ENCODE measurements around the gene HSPBAP1. TPM values are rescaled to one million over a fixed set of nuclear protein-coding genes. Genes with fewer than 3 reads are reported as not detected.
"Not testable (repeated sequence)": the region's sequence is repeated elsewhere in the genome, so short reads cannot be mapped to it uniquely, and the experiment has no call there.

HSPBAP1 gene
- total RNA-seq, 1 experiment from 2014 or later, result 12.7 TPM

DNA sequence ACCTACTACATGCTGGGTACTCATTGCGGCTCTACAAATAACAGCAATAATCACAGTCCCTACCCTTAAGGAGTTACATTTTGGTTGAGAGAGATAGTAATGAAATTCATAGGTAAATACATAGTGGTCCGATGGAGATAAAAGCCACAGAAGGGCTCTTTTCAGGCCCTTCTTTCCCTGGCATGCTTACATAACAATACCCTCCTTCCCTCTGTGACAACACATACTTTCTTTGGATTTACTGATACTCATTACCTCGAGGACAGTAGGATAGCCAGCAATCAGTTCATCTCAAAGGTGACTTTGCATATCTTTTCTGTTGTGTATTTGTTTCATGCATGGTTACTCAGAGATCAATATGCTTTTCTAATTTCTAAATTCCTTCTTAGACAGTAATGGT, 54.5 kb downstream of the HSPBAP1 start:
- no peak for DNase-seq (ENCODE audit: low read depth)

DNA sequence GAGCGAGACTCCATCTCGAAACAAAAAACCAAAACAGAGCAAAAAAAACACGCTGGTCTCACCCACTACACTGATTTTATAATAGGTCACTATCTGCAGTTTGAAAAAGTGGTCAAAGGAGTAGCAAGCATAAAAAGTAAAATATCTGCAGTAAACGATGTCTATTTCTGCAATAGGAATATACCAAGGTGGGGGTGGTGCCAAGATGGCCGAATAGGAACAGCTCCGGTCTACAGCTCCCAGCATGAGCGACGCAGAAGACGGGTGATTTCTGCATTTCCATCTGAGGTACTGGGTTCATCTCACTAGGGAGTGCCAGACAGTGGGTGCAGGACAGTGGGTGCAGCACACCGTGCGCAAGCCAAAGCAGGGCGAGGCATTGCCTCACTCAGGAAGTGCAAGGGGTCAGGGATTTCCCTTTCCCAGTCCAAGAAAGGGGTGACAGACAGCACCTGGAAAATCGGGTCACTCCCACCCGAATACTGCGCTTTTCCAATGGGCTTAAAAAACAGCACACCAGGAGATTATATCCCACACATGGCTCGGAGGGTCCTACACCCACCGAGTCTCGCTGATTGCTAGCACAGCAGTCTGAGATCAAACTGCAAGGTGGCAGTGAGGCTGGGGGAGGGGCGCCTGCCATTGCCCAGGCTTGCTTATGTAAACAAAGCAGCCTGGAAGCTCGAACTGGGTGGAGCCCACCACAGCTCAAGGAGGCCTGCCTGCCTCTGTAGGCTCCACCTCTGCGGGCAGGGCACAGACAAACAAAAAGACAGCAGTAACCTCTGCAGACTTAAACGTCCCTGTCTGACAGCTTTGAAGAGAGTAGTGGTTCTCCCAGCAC, 60.7 kb downstream of the HSPBAP1 start:
- DNase-seq (ENCODE audit: low read depth), result not testable (repeated sequence)

DNA sequence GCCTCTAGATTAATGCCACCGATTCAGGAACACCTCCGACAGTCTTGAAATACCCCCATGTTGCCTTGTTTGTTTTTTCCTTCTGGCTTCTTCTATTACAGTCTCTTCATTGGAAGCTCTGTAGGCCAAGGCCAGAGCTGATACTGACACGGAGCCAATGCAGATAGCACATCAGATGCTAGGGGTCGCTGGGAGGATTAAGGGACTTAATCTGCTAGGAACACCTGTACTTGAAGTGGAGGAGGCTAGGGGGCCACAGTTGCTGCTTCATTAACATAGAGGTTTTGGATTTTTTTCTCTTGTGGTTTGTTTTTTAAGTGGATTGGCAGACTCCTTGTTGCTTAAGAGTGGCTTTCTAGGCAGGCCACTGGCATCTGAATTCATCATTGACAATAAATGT, 63.4 kb downstream of the HSPBAP1 start:
- DNase-seq (ENCODE audit: low read depth), result no peak

DNA sequence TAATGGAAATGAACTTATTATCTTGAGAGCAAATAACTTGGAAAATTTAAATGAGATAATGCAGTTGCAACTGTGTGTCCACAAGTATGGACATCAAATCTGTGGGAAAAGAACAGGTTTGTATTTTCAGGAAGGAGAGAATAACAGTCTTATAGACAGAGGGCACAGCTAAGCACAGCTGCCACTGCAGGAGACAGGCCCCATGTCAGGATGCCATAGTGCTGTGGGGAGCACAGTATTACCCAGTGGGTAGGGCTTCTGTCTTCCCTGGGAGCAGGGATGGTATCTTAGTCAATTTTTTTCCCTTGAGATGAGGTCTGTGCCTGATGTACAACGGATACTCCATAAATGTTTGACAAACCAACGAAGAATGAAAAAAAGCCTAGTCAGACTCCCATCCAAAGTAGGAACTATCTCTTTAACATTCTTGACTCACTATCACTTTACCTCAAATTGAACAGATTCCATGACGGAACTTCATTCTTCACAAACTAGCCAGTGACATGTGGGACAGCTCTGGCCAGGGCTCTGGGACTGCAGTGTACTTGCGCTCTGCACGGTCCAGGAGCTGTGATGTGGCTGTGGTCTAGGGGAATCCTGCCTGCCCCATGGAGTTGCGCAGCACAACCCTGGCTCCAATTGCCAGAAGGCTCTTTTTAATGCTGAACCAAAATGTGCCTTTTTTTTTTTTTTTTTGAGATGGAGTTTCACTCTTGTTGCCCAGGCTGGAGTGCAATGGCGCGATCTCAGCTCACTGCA, 64.7 kb downstream of the HSPBAP1 start:
- DNase-seq (ENCODE audit: low read depth), result no peak

DNA sequence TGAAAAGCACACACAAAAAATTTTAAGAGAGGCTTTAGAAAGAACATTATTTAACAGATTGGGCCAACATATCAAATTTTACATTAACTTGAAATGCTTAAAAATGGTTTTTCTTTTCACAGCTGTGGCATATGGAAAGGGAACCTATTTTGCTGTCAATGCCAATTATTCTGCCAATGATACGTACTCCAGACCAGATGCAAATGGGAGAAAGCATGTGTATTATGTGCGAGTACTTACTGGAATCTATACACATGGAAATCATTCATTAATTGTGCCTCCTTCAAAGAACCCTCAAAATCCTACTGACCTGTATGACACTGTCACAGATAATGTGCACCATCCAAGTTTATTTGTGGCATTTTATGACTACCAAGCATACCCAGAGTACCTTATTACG, 65.4 kb downstream of the HSPBAP1 start:
- no peak for DNase-seq (ENCODE audit: low read depth)

DNA sequence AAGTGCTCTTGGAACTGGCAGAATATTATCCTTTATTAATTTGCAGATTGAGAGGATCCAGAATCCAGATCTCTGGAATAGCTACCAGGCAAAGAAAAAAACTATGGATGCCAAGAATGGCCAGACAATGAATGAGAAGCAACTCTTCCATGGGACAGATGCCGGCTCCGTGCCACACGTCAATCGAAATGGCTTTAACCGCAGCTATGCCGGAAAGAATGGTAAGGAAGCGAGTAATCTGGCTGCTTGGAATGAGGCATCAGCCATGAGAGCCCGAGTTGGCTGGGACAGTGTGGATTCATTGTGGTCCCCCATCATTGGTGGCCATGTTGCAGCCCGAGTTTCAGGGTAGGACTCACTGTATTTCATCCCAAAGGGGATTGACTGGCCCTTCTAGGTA, 65.9 kb downstream of the HSPBAP1 start:
- peak; percentile 2 for DNase-seq (ENCODE audit: low read depth)

DNA sequence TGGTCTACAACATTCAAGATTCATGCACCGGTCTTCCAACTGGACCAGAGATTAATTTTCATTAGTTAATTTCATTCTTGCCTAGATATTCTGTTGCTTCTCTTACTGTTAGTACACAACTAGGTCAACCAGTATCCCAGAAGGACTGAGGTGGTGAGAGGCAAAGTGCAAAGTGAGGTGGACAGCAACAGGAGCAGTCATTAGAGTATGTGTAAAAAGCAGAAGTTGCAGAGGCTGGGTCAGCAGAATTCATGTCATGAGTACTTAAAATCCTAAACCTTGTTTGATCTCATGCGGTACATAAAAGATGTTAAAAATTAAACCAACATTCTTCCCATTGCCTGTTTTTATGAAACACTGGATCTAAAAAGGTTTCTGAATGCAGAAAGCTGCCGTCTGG, 66.3 kb downstream of the HSPBAP1 start:
- DNase-seq (ENCODE audit: low read depth), result no peak

DNA sequence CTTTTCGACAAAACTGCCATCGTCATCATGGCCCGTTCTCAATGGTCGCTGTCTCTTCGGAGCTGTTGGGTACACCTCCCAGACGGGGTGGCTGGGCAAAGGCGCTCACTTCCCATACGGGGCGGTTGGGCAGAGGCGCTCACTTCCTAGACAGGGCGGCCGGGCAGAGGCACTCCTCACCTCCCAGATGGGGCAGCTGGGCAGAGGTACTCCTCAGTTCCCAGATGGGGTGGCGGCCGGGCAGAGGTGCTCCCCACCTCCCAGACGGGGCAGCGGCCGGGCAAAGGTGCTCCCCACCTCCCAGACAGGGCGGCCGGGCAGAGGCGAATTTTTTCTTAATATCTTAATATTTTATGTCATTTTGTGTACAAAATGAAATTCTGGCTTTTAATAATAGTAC, 68.5 kb downstream of the HSPBAP1 start:
- no peak for DNase-seq (ENCODE audit: low read depth)

DNA sequence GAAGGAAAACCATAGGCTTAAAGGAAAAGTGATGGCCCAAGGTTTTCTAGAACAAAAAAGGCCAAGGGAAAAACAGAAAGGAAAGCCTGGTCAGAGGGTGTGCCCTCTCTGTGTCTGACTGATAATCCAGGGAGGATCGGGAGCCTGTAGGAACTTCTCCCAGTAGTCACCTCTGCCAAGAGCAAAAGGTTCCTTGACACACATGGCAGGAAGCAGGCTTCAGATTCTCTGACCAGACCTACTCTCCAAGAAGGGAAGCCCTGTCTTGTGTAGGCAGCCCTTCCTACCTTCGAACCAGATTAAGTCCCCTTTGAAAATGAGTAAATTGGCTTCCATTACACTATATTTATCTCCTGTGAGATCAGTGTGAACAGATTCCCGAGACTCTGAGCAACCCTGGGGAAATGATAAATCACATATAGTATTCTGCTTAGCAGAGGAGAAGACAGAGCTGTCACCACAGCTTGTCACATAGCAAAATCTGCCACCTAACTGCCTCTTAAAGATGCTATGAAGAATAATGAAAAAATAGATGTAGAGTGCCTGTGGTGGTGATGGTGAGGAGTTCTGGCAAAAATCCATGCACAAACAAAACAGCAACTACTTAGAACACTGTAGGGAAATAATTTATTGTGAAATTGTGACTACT, 74.2 kb downstream of the HSPBAP1 start:
- no peak for DNase-seq (ENCODE audit: low read depth)

DNA sequence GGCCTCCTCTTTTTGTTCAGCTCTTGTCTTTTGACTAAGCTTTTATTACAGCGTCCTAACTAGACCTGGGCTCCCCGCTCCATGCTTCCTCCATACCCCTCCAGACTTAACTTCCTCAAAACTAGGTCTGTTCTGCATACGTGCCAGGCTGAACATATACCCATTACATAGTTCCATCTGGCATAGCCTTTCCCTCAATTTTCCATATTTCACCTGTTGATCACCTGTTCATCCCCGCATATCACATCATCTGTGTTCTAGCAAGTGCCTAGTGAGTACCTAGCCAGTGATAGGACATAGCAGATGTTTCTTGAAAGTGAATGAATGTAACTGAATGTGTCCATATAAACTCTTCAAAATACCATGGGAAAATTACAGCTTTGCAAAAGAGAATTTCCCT, 77.0 kb downstream of the HSPBAP1 start:
- no peak for DNase-seq (ENCODE audit: low read depth)

DNA sequence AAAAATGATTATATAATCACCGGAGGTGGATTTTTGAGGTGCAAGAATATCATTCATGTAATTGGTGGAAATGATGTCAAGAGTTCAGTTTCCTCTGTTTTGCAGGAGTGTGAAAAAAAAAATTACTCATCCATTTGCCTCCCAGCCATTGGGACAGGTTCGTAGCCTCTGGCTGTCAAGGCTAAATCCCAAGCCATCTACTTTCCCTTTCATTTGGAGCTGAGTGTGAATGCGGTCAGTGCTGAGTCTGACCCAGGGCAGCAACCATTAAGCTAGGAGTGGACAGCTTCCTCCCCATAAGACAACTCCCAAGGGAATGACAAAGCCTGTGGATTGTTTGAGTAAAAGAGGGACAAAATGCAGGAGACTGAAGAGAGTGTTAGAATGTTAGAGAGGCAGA, 79.4 kb downstream of the HSPBAP1 start:
- DNase-seq (ENCODE audit: low read depth), result no peak

DNA sequence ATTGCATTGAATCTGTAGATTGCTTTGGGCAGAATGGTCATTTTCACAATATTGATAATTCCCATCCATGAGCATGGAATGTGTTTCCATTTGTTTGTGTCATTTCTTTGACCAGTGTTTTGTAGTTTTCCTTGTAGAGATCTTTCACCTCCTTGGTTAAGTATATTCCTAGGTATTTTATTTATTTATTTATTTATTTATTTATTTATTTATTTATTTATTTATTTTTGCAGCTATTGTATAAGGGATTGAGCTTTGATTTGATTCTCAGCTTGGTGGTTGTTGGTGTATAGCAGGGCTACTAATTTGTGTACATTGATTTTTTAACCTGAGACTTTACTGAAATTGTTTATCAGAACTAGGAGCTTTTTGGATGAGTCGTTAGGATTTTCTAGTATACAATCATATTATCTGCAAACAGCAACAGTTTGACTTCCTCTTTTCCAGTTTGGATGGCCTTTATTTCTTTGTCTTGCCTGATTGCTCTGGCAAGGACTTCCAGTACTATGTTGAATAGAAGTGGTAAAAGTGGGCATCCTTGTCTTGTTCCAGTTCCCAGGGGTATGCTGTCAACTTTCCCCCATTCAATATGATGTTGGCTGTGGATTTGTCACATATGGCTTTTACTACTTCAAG, 82.9 kb downstream of the HSPBAP1 start:
- DNase-seq (ENCODE audit: low read depth), result not testable (repeated sequence)

DNA sequence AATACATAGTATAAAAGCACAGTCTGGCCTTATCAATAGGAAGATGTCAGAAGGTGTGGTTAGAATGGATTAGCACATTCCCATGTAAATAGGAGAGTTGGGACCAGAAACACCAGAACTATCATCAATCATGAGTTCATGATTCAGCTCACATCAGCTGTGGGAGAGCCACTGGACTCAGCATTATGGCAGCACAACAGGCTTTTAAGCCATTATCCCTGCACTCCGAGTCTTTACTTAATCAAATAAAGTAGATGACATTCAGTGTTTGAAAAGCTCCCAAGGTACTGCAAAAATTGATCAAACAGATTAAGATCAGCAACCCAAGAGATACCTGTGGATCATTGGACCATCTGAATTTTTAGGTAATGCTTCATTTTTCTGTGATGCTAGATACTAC, 88.3 kb downstream of the HSPBAP1 start:
- no peak for DNase-seq (ENCODE audit: low read depth)

DNA sequence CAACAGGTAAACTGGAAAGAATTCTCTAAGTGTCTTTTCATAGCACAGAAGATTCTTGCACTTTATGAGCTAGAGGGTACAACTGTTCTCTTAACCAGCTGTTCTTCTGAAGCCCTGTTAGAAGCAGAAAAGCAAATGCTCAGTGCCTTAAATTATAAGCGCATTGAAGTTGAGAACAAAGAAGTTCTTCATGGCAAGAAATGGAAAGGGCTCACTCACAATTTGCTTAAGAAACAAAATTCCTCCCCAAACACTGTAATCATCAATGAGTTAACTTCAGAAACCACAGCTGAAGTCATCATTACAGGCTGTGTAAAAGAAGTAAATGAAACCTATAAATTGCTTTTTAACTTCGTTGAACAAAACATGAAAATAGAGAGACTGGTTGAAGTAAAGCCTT, 93.4 kb downstream of the HSPBAP1 start:
- DNase-seq (ENCODE audit: low read depth), result no peak

DNA sequence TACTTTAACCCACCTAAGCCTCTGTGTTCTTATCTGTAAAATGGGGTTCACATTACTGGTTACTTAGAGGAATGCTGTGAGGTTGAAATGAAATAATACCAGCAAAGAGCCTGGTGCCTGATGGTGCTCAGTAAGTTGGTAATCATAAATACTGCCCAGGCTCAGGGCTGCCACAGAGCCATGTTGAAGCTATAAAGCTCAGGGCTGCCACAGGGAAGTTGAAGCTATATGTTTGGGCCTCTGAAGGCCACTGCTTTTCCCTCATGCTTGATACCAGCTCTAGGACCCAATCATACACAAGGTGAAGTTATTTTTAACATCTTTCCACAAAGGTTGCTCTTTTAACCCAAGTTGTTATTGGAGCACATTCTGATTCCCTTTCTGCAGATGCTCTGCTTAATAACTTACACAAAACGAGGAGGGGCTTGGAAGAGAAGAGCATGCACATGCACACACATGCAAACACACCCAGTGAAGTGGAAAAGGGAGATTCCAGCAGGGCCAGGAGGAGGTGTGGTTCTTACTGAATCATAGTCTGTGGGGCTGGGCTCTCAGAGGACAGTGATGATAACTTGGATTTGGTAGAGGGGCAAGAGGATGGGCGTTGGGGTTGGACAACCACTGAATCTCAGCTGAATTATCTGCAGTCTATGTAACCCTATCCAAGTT, 95.5 kb downstream of the HSPBAP1 start:
- DNase-seq (ENCODE audit: low read depth), result peak; percentile 25

DNA sequence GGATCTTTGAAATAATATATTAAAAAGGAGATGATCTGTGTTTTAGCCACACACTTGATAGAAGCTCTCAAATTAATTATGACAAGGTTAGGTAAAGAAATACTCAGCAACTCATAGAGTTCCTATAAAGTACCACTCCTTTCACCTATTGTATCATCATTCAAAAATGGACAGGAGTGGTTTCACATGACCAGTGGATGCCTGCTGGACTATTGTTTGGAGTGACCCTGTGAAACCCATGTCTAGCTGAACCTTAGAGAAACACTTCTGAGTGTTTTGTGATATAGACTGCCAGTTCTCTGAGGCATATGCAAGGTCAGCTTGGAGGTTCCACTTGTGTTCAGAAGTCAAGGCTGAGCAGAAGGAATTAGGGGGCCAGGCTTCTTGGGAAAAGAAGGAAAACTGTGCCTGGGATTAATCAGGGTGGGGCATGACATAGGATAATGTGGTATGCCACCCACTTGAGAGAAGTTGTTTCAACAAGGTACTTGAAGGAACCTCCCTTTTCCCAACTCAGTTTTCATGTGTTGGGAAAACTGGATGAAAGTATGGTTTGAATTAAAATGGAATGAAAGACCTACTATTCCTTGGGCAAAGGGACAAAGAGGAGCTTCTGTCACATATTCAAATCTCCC, 97.6 kb downstream of the HSPBAP1 start:
- no peak for DNase-seq (ENCODE audit: low read depth)

DNA sequence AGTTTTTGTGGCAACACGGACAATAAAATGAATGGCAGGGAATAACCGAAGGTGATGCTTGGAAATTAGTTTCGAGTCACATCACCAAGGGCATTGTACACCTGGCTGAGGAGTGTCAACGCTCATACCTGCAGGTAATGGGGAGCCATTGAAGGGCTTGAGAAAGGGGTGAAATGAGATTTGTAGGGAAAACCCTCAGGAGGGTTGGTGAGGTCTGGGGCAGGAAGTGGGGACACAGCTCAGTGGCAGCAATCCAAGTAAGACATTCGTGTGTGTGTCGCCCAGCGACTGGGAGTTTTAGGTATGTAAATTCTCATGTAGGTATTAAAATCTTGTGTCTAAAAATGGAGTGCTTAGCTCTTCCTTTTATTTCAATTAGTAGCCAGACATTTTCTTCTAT, 98.7 kb downstream of the HSPBAP1 start:
- no peak for DNase-seq (ENCODE audit: low read depth)

DNA sequence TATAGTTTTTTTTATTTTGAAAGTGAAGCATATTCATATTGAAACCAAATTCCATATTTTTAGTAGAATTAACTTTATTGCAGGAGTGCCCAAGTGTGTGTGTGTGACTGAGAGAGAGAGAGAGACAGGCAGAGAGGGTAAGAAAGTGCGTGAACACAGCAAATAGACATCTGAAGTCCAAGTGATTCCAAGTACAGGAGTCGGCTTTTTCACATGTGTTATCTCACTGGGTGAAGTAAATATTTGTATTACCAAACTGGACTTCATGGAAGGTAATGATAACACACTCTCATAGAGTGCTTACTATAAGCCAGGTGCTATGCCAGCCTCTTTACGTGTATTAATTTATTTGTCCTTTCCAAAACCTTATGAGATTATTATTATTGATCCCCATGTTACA, 101.0 kb downstream of the HSPBAP1 start:
- DNase-seq (ENCODE audit: low read depth), result no peak

DNA sequence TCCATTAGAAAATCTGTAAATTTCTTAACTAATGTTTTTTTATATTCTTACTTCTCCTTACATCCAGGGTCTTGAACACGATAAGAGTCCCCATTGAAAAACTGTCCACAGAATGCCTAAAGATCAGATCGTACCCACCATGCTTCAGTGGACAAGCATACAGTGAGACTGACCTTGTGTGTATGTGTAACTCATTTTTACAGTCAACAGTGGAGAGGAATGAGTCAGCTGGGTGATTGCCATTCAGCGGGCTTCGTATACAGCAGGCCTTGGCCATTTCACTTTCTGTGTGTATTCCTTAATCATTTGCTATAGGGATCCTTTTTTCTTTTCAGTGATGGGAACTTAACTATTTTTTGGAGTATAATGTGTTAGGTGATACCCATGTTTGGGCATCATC, 102.4 kb downstream of the HSPBAP1 start:
- DNase-seq (ENCODE audit: low read depth), result peak; percentile 65

DNA sequence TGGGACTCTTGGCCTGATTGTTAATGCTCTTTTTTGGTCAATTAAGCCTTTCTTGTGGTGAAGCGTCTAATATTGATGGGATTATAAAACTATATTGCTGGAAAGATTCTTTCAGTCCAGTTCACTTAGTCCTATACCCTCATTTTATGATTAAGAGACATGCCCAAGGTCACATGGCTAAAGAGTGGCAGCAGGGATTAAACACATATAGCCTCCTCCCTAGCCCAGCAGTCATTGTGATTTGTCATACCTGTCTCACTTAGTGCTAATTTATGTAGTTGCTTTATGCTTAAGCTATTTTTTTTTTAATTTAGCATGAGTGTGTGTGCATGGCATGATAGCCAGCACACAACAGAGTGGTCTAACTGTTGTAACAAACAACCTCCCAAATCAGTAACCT, 103.5 kb downstream of the HSPBAP1 start:
- no peak for DNase-seq (ENCODE audit: low read depth)

All from Daoy (cell line).